Activated CD8-positive, alpha-beta T cell treated with anti-CD3 and anti-CD28 coated beads for 36 hours (primary cell): ENCODE results near the gene RNF150. TPM values are rescaled to one million over a fixed set of nuclear protein-coding genes. Genes with fewer than 3 reads are reported as not detected.
"Not testable (repeated sequence)": the region's sequence is repeated elsewhere in the genome, so short reads cannot be mapped to it uniquely, and the experiment has no call there.

ENCODE experiments used
- ATAC-seq: fragments of 200-7000 bp; cut with Tn5 transposase; one replicate; pipeline ENCODE4 v1.10.0; 2021; ENCODE audit warnings: mild to moderate bottlenecking, moderate library complexity
- CTCF ChIA-PET: fragments of 350-600 bp; sonication (Branson Sonifier 250); formaldehyde crosslinking; loops from one replicate; lab custom pipeline; 2021; ENCODE audit warnings: antibody characterized with exemption; lab: Charles Lee
- POLR2A ChIA-PET: fragments of 350-600 bp; sonication (Branson Sonifier 250); formaldehyde crosslinking; loops from one replicate; lab custom pipeline; 2021; ENCODE audit warnings: antibody characterized with exemption; lab: Charles Lee
- DNase-seq: peaks from one replicate; pipeline ENCODE4 v3.0.0-alpha.2; 2020
- H3K27ac Mint-ChIP-seq: one replicate; pipeline ENCODE4 v1.8.0; 2021; ENCODE audit warnings: mild to moderate bottlenecking, mixed read lengths
- H3K27me3 Mint-ChIP-seq: one replicate; pipeline ENCODE4 v1.8.0; 2021; ENCODE audit warnings: mixed read lengths
- H3K36me3 Mint-ChIP-seq: one replicate; pipeline ENCODE4 v1.8.0; 2021; ENCODE audit warnings: low read depth, mixed read lengths
- H3K4me1 Mint-ChIP-seq: one replicate; pipeline ENCODE4 v1.8.0; 2021; ENCODE audit warnings: low read depth, mixed read lengths
- H3K4me3 Mint-ChIP-seq: one replicate; pipeline ENCODE4 v1.8.0; 2021; ENCODE audit warnings: mild to moderate bottlenecking, moderate library complexity, mixed read lengths
- H3K9me3 Mint-ChIP-seq: one replicate; pipeline ENCODE4 v1.8.0; 2021; ENCODE audit warnings: mixed read lengths
- CTCF ChIP-seq: fragments of 200-600 bp; IDR thresholded peaks from one replicate; pipeline ENCODE4 v1.8.0; 2022; ENCODE audit warnings: antibody characterized with exemption, mild to moderate bottlenecking
- intact Hi-C: fragments of 100-400 bp; cut with micrococcal nuclease; formaldehyde crosslinking; loops from one replicate; pipeline ENCODE4 v1.10.0; 2022
- total RNA-seq, 2 experiments: library from RNA; stranded (reverse); gene quantifications; one replicate each; pipeline ENCODE4 v1.2.3, GENCODE V29; 2021

RNF150 gene
- total RNA-seq, 2 experiments from 2014 or later: 0.09 to 0.43 TPM

- DNase-seq (no peak), ATAC-seq (no peak)
- Mint-ChIP-seq H3K9me3 (peaks cover 2% of the 10 kb centered on the region), H3K27ac (no peak overlapping the region), H3K4me3 (no peak overlapping the region), H3K36me3 (no peaks in the 10 kb centered on the region), H3K27me3 (peaks cover 6% of the 10 kb centered on the region), H3K4me1 (no peaks in the 10 kb centered on the region)
- CTCF ChIA-PET: no interaction called here
- no peak for TF ChIP-seq CTCF
- POLR2A ChIA-PET: no interaction called here
- intact Hi-C loops: no loop called here
These were observed 316.3 kb downstream of the RNF150 start for GRCh38 chr4:140816806-140817510.

GRCh38 chr4:140813804-140814203 is 319.5 kb downstream of the RNF150 start:
- Mint-ChIP-seq H3K36me3 (no peaks in the 10 kb centered on the region), H3K27me3 (peaks cover 8% of the 10 kb centered on the region), H3K4me3 (no peak overlapping the region), H3K27ac (no peak overlapping the region), H3K4me1 (no peaks in the 10 kb centered on the region), H3K9me3 (no peaks in the 10 kb centered on the region)
- ChIA-PET CTCF (no interaction called here), POLR2A (no interaction called here)
- ATAC-seq (no peak), DNase-seq (no peak)
- intact Hi-C loops: no loop called here
- no peak for TF ChIP-seq CTCF

DNA sequence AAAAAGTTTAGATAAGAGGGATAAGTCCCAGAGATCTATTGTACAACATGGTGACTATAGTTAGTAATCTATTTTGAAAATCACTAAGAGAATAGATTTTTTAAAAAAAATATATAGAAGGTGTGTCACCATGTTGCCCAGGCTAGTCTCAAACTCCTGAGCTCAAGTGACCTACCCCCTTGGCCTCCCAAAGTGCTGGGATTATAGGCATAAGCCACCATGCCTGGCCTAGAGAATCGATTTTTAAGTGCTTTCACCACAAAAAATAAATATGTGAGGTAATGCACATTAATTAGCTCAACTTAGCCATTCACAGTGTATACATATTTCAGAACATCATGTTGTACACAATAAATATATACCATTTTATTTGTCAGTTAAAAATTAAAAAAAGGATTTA is 320.4 kb downstream of the RNF150 start:
- Mint-ChIP-seq H3K9me3 (no peaks in the 10 kb centered on the region), H3K4me1 (no peaks in the 10 kb centered on the region), H3K36me3 (no peaks in the 10 kb centered on the region), H3K27ac (no peak overlapping the region), H3K27me3 (peaks cover 6% of the 10 kb centered on the region), H3K4me3 (no peak overlapping the region)
- ChIA-PET POLR2A (no interaction called here), CTCF (no interaction called here)
- no peak for TF ChIP-seq CTCF
- ATAC-seq: no peak
- DNase-seq: no peak
- intact Hi-C loops: no loop called here

DNA sequence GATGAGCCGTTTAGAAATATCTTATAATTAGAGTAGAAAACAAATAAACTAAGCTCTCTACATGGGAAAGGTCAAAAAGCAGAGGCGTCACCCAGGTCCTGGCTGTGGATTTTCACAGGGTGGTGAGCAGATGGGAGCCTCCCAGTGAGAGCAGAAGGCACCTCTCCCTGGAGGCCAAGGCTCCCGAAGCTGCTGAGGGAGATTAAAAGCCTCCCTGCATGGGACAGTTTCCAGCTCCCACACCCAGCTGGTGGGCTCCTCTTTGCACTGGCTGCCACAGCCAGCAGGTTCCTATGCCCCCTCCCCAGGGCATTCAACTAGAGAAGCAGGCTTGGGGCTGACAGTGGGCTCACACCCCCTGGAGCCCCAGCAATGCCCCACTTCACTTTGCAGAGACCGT is 321.8 kb downstream of the RNF150 start:
- TF ChIP-seq CTCF: no peak
- Mint-ChIP-seq H3K9me3 (no peaks in the 10 kb centered on the region), H3K27me3 (peaks cover 7% of the 10 kb centered on the region), H3K4me1 (no peaks in the 10 kb centered on the region), H3K36me3 (no peaks in the 10 kb centered on the region), H3K4me3 (no peak overlapping the region), H3K27ac (no peak overlapping the region)
- intact Hi-C loops: no loop called here
- DNase-seq (no peak), ATAC-seq (no peak)
- POLR2A ChIA-PET: no interaction called here
- CTCF ChIA-PET: no interaction called here

- DNase-seq, H3K36me3 Mint-ChIP-seq, H3K27me3 Mint-ChIP-seq, POLR2A ChIA-PET, H3K27ac Mint-ChIP-seq, CTCF ChIA-PET, ATAC-seq, H3K9me3 Mint-ChIP-seq, H3K4me1 Mint-ChIP-seq, H3K4me3 Mint-ChIP-seq, intact Hi-C loops: not testable (repeated sequence)
These were observed 322.6 kb downstream of the RNF150 start for GRCh38 chr4:140810591-140811169.

Other genes with a start within 250 kb of the RNF150 start
- 10 to 100 TPM; 65.1 to 81.9 TPM for gene ZNF330, start 87.4 kb upstream of the RNF150 start, total RNA-seq